Effector memory CD8-positive, alpha-beta T cell (primary cell): ENCODE measurements around the gene PHYKPL.
"Not testable (repeated sequence)": the region's sequence is repeated elsewhere in the genome, so short reads cannot be mapped to it uniquely, and the experiment has no call there.

ENCODE experiments used
- ATAC-seq: fragments of 150-1000 bp; cut with Tn5 transposase; replicated peaks from 2 replicates; pipeline ENCODE4 v1.10.0; 2021; ENCODE audit warnings: mild to moderate bottlenecking, moderate library complexity
- DNase-seq, 3 experiments: peaks; one replicate each; pipeline ENCODE4 v3.0.0; 2021
- H3K27ac Mint-ChIP-seq, 2 donors: one replicate each; pipeline ENCODE4 v1.8.0; 2022; ENCODE audit warnings: mild to moderate bottlenecking in 2 of 2, mixed read lengths in 2 of 2, moderate library complexity in 2 of 2
- H3K27me3 Mint-ChIP-seq, 2 donors: one replicate each; pipeline ENCODE4 v1.8.0; 2022; ENCODE audit warnings: mixed read lengths in 2 of 2
- H3K36me3 Mint-ChIP-seq: one replicate; pipeline ENCODE4 v1.8.0; 2022; ENCODE audit warnings: mild to moderate bottlenecking, moderate library complexity, mixed read lengths; ENCODE audit not compliant: insufficient read depth
- H3K4me1 Mint-ChIP-seq, 2 donors: one replicate each; pipeline ENCODE4 v1.8.0; 2022; ENCODE audit warnings: low read depth in 2 of 2, mixed read lengths in 2 of 2
- H3K4me3 Mint-ChIP-seq, 2 donors: one replicate each; pipeline ENCODE4 v1.8.0; 2022; ENCODE audit warnings: mild to moderate bottlenecking in 2 of 2, mixed read lengths in 2 of 2, moderate library complexity in 2 of 2
- H3K9me3 Mint-ChIP-seq, 2 donors: one replicate each; pipeline ENCODE4 v1.8.0; 2022; ENCODE audit warnings: mixed read lengths in 2 of 2

Gene PHYKPL

GRCh38 chr5:178232920-178233429, 373 bp upstream of the PHYKPL start:
- DNase-seq = no peak
- no peak for ATAC-seq
- Mint-ChIP-seq H3K9me3 (no peaks in the 10 kb centered on the region), H3K27ac (peak overlapping the region; percentile 79 to 84), H3K27me3 (no peaks in the 10 kb centered on the region), H3K4me3 (peak overlapping the region; percentile 76 to 79), H3K4me1 (peaks cover 50 to 57% of the 10 kb centered on the region in 2 donors), H3K36me3 (peaks cover 33% of the 10 kb centered on the region)

GRCh38 chr5:178231539-178232123, 971 bp downstream of the PHYKPL start:
- Mint-ChIP-seq H3K27ac (peak overlapping the region; percentile 19 to 85), H3K36me3 (peaks cover 40% of the 10 kb centered on the region), H3K4me1 (peaks cover 52 to 57% of the 10 kb centered on the region in 2 donors), H3K27me3 (no peaks in the 10 kb centered on the region), H3K4me3 (peak overlapping the region; percentile 76 to 79), H3K9me3 (no peaks in the 10 kb centered on the region)
- DNase-seq (no peak), ATAC-seq (no peak)

DNA sequence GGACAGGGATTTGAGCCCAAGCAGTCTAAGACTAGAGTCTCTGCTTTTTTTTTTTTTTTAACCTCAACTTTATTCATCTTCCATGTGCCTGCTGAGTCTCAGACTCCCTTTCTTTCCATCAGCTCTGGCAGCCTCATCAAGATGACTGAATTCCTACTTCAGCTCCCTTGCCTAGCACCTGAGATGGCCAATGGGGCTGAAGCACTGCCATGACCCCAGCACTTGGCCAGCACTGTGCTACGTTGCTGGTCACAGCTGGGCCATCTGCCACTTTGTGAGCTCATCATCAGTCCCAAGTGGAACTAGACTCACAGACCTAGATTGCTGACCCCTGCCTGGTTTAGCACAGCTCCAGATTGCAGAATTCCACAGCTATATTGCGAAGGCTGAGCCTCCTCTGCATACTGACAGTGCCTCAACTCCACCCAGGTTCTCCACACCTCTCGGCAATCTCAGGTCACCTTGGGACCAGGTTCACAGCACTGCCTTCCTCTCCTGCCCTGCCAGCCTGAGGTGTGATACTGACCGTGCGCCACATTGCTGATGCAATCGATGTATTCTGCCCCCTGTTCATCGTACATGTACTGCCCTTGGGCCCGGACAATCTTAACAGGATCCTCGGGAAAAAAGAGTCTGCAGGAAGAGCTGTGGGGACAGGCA, 1.6 kb downstream of the PHYKPL start:
- peaks cover 40% of the 10 kb centered on the region for H3K36me3 Mint-ChIP-seq
- peaks cover 48 to 57% of the 10 kb centered on the region in 2 donors for H3K4me1 Mint-ChIP-seq
- no peak for DNase-seq

DNA sequence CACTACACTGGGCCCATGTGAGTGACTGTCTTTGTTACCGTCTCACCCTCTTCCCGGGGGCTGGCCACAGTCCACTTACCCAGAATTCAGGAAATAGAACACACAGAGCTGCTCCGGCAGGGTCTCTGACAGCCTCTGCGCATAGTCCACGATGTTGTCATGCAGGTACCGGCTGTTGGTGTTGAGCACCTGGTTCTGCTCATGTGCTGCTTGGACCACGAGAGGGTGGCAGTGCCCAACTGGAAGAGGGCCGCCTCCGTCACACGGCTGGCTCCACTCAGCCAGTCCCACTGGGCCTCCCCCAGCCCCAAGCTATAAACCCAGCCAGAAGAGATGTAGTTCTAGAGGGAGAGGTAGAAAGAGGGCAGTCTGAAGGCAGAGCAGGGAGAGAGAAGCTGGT, 2.7 kb downstream of the PHYKPL start:
- ATAC-seq = no peak
- Mint-ChIP-seq H3K27ac (peak overlapping the region; percentile 74 to 88), H3K4me1 (peaks cover 43 to 53% of the 10 kb centered on the region in 2 donors), H3K27me3 (no peaks in the 10 kb centered on the region), H3K4me3 (peak overlapping the region; percentile 76 to 79), H3K36me3 (peaks cover 34% of the 10 kb centered on the region), H3K9me3 (no peaks in the 10 kb centered on the region)
- no peak for DNase-seq

More for the DNA sequence above, 1.6 kb downstream of the PHYKPL start:
- H3K27me3 Mint-ChIP-seq = no peaks in the 10 kb centered on the region
- H3K9me3 Mint-ChIP-seq = no peaks in the 10 kb centered on the region
- no peak for ATAC-seq
- peak overlapping the region; percentile 74 to 85 for H3K27ac Mint-ChIP-seq
- peak overlapping the region; percentile 76 to 79 for H3K4me3 Mint-ChIP-seq

DNA sequence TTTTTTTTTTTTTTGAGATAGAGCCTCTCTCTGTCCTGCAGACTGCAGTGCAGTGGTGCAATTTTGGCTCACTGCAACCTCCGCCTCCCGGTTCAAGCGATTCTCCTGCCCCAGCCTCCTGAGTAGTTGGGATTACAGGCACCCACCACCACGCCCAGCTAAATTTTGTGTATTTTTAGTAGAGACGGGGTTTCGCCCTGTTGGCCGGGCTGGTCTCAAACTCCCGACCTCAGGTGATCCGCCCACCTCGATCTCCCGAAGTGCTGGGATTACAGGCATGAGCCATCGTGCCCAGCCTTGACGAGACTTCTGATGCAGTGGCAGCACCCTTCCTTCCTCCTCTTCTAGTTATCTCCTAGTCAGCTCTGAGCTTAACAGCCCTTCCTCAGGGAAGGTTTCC, 3.5 kb downstream of the PHYKPL start:
- H3K9me3 Mint-ChIP-seq, H3K27me3 Mint-ChIP-seq, DNase-seq, ATAC-seq: not testable (repeated sequence)
- peaks cover 40% of the 10 kb centered on the region for H3K36me3 Mint-ChIP-seq
- H3K27ac Mint-ChIP-seq = peak overlapping the region; percentile 74 to 88
- peaks cover 42 to 49% of the 10 kb centered on the region in 2 donors for H3K4me1 Mint-ChIP-seq
- H3K4me3 Mint-ChIP-seq = peak overlapping the region; percentile 76 to 79

GRCh38 chr5:178228609-178229008, 4.0 kb downstream of the PHYKPL start:
- ATAC-seq = no peak
- no peaks in the 10 kb centered on the region for H3K27me3 Mint-ChIP-seq
- no peaks in the 10 kb centered on the region for H3K9me3 Mint-ChIP-seq
- no peak overlapping the region for H3K4me3 Mint-ChIP-seq
- H3K27ac Mint-ChIP-seq = peak overlapping the region; percentile 74 to 88
- H3K4me1 Mint-ChIP-seq = peaks cover 47 to 52% of the 10 kb centered on the region in 2 donors
- H3K36me3 Mint-ChIP-seq = peaks cover 44% of the 10 kb centered on the region
- no peak for DNase-seq

- Mint-ChIP-seq H3K9me3 (no peaks in the 10 kb centered on the region), H3K27me3 (no peaks in the 10 kb centered on the region), H3K4me1 (peaks cover 52 to 58% of the 10 kb centered on the region in 2 donors), H3K4me3 (no peak overlapping the region), H3K27ac (peak overlapping the region; percentile 5 to 88), H3K36me3 (peaks cover 49% of the 10 kb centered on the region)
- no peak for DNase-seq
- no peak for ATAC-seq
These were observed 4.7 kb downstream of the PHYKPL start for GRCh38 chr5:178227929-178228328.

- H3K4me3 Mint-ChIP-seq = peak overlapping the region in 1 of 2 donors; percentile 3
- H3K4me1 Mint-ChIP-seq = peaks cover 52 to 58% of the 10 kb centered on the region in 2 donors
- ATAC-seq (no peak), DNase-seq (no peak)
- H3K36me3 Mint-ChIP-seq = peaks cover 50% of the 10 kb centered on the region
- no peaks in the 10 kb centered on the region for H3K9me3 Mint-ChIP-seq
- H3K27ac Mint-ChIP-seq = peak overlapping the region; percentile 5 to 88
- no peaks in the 10 kb centered on the region for H3K27me3 Mint-ChIP-seq
These were observed 5.4 kb downstream of the PHYKPL start for GRCh38 chr5:178227138-178227659.

DNA sequence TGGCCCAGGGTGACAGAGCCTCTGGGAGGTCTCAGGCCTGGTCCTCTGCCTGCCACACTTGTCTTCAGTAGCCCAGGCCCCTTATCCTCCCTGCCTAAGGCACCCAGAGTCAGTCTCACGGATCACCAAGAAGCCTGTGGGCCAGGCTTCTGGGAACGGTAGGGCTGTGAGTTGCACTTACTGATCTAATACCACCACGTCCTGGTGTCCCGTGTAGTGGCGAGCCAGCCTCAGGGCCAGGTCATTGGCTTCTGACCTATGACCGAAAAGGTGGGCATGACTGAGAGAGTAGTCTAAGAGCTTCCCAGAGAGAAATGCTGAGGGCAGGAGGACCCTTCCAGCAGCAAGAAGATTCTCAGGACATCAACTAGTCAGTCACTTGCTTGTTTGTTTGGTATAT, 7.4 kb downstream of the PHYKPL start:
- peaks cover 43 to 47% of the 10 kb centered on the region in 2 donors for H3K4me1 Mint-ChIP-seq
- peaks cover 50% of the 10 kb centered on the region for H3K36me3 Mint-ChIP-seq
- DNase-seq (no peak), ATAC-seq (no peak)
- H3K27ac Mint-ChIP-seq = peak overlapping the region in 1 of 2 donors; percentile 76
- no peaks in the 10 kb centered on the region for H3K9me3 Mint-ChIP-seq
- H3K4me3 Mint-ChIP-seq = no peak overlapping the region
- H3K27me3 Mint-ChIP-seq = no peaks in the 10 kb centered on the region

- ATAC-seq (no peak), DNase-seq (no peak)
- no peak overlapping the region for H3K4me3 Mint-ChIP-seq
- H3K36me3 Mint-ChIP-seq = peaks cover 50% of the 10 kb centered on the region
- H3K9me3 Mint-ChIP-seq = no peaks in the 10 kb centered on the region
- peak overlapping the region in 1 of 2 donors; percentile 76 for H3K27ac Mint-ChIP-seq
- H3K27me3 Mint-ChIP-seq = no peaks in the 10 kb centered on the region
- H3K4me1 Mint-ChIP-seq = peaks cover 36 to 40% of the 10 kb centered on the region in 2 donors
These were observed 8.2 kb downstream of the PHYKPL start for GRCh38 chr5:178224403-178224802.

DNA sequence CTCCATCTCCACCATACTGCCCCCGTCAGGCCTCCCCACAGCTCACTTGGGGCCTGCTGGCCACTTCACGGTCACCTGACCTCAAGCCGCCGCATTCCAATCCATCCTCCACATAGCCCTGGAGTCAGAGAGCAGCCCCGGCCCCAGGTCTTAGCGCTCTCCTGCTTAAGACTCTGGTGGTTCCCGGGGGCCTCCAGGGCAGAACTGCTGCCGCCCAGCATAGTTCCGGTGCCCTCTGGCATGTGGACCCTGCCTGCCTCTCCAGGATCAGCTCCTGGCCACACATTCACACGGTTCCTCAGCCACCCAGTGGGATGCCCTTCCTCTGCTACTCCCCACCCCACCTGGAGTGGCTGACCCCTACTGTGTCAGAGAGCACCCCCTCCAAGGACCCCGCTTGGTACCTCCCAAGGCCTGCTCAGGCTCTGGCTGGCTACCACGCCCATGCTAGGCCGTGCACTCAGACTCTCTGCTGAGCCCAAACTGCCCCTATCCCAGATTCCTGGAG, 8.7 kb downstream of the PHYKPL start:
- Mint-ChIP-seq H3K36me3 (peaks cover 50% of the 10 kb centered on the region), H3K27ac (peak overlapping the region in 1 of 2 donors; percentile 50), H3K27me3 (no peaks in the 10 kb centered on the region), H3K4me3 (no peak overlapping the region), H3K4me1 (peaks cover 33 to 36% of the 10 kb centered on the region in 2 donors), H3K9me3 (no peaks in the 10 kb centered on the region)
- ATAC-seq (no peak), DNase-seq (no peak)

DNA sequence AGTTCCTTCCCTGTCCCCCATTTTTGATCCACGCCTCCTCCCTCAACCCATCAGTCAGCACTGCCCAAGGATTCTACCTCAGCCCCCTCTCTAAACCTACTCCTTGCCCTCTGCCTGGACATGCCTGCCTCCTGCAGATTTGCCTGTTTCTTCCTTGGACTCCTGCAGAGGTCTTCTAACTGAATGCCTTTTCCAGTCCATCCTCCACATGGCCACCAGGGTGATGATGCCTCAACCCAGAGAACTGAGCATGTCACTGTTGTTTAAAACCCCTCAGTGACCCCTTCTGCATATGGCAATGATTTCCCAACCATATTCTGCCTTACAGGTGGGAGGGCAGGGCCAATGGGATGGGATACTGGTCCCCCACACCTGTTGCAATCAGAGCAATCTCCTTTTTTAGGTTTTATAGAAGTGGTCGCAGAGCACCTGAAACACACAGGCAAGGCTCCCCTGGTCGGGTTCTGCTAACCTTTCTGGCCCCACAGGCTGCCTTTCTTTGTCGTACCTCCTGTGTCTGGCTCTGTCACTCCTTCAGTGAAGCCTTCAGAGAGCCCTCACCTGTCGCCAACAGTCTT, 9.3 kb downstream of the PHYKPL start:
- Mint-ChIP-seq H3K27me3 (no peaks in the 10 kb centered on the region), H3K27ac (peak overlapping the region; percentile 50 to 56), H3K36me3 (peaks cover 54% of the 10 kb centered on the region), H3K4me3 (no peak overlapping the region), H3K4me1 (peaks cover 31 to 32% of the 10 kb centered on the region in 2 donors), H3K9me3 (no peaks in the 10 kb centered on the region)
- ATAC-seq (no peak), DNase-seq (no peak)

DNA sequence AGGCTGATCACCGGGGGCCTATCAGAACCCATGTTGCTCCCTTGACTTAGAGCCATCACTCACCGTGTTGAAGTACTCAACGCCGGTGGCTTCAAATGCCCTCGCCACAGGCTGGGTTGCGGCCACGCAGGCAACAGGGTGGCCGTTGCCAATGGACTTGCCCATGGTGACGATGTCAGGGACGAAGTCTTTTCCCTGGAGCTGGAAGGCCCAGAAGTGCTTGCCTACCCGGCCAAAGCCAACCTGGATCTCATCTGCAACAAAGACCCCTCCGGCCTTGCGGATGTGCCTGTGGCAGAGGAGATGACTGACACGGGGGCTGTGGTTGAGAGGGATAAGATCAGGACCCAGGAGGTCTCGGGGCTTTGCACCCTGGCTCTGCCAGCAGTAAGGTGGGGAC, 10.3 kb downstream of the PHYKPL start:
- DNase-seq = no peak
- Mint-ChIP-seq H3K9me3 (no peaks in the 10 kb centered on the region), H3K4me1 (peaks cover 23 to 24% of the 10 kb centered on the region in 2 donors), H3K4me3 (no peak overlapping the region), H3K27ac (peak overlapping the region; percentile 29 to 56), H3K36me3 (peaks cover 53% of the 10 kb centered on the region), H3K27me3 (no peaks in the 10 kb centered on the region)
- ATAC-seq = no peak
